ENCODE results near the gene STRA6.

STRA6 gene

GRCh38 chr15:74202452-74203401 lies at the start of gene STRA6:
STRA6 (minus strand) TSS chr15:74202787; CDS start chr15:74202267, 520 bp downstream.
- no peak for DNase-seq

DNA sequence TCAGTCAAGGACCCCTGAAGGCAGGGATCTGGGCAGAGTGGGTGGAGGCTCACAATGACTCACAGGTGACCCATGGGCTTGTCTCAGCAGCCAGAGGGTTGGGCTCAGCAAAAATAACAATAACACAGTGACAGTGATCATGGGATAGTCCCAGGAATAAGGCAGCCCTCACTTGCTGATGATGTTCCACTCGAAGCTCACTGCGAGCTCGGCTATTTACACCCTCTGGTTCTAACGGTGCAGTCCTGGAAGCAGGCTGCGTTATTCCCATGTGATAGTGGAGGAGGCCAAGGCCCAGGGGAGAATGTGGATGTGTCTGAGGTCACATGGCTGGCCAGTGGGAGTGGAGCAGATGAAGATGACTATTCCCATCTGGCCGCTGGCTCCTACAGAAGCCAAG lies 49.7 kb upstream of the STRA6 start:
- no peak for DNase-seq

DNA sequence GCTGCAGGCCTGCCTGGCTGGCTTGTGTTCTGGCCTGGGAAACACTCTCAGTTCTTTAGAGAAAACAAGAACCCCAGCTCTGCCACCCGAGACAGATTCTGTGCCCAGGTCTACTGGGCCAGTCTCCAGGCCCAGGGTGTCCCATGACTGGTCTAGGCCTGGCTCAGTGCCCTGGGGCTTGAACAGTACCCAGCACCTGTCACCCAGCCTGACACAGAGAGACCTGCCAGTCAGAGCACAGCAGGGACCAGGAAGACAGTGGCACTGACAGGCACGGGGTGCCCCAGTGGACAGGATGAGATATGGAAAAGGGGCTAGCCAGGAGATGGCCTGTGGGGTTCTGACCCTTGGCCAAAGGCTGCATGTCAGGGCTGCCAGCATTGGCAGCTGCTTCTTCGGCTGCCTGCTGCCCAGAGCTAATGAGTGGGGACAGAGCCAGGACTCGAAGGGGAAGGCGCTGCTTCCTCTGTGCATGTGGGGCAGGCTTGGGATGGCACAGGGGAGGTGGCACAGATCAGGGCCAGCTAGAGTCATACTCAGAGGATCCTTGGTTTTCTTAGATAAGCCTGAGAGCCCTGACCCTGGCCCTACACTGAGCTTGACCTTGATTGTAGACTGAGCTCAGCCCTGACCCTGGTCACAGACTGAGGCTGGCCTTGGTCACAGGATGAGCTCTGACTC lies 48.7 kb upstream of the STRA6 start:
- no peak for DNase-seq

- DNase-seq: no peak
Observed at GRCh38 chr15:74250266-74250665, 47.7 kb upstream of the STRA6 start.

DNA sequence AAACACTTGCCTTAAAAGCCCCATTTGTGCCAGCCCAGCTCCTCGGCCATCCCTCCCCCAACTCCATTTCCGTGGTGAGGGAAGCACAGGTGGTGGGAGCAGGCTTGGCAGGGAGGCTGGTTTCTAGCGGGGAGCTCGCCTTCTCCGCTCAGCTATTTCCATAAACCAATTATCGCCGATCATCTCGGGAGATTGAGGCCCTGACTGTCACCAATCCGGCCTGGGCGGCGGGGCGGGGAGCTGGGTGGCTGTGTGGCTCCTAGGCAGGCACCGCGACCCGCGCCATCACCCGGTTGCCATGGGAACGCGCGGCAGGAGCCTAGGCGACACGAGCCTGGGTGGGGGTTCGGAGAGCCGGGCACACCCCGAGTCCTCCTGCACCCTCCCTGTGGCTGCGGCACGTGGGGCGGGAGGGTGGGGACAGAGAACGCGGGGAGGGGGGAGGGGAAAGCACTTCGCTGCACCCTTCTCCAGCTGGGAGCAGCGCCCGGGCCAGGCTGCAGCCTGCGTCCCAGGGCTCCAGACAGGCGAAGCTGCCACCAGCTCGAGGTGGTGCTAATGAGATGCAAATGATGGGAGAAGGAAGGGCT lies 42.9 kb upstream of the STRA6 start:
- DNase-seq: peak; percentile 61

DNA sequence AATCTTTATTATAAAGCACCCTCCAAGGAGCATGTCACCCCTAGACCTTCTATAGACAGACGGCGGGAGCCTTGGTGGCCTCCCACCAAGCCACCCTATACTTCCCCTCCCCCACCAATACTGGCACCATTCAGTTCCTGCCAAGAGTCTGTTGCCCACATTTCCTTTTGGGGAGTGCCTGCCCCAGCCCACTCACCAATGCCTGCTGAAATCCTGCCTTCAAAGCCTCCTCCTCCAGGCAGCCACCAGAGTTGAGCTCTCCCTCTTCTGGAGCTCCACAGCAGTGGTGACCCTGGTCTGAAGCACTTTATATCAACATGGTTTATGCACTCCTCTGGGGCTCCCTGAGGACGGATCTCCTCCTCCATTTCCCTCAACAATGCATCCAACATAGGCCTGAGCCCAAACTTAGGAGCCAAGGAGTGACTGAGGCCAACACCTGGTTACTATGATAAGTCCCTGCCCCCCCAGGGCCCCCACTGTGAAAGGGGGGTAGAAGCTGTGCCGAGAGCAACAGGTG lies 42.3 kb upstream of the STRA6 start:
- no peak for DNase-seq

DNA sequence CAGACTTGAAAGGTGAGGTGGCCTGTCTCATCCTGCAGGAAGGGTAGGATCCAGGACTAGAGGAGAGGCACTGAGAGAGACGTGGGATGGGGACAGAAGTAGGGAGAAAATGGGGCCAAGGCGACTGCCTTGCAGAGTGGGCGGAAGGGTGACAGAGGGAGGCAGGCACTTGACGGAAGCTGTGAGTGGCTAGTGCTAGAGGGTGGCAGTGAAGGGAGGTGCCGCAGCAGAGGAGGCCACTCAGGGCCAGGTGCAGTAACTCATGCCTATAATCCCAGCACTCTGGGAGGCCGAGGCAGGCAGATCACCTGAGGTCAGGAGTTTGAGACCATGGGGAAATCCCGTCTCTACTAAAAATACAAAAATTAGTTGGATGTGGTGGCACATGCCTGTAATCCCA lies 40.8 kb upstream of the STRA6 start:
- no peak for DNase-seq

GRCh38 chr15:74242441-74243185 lies 40.0 kb upstream of the STRA6 start:
- no peak for DNase-seq

- no peak for DNase-seq
Observed at GRCh38 chr15:74240897-74241614, 38.5 kb upstream of the STRA6 start.

GRCh38 chr15:74240002-74240568 lies 37.5 kb upstream of the STRA6 start:
- DNase-seq: no peak

DNA sequence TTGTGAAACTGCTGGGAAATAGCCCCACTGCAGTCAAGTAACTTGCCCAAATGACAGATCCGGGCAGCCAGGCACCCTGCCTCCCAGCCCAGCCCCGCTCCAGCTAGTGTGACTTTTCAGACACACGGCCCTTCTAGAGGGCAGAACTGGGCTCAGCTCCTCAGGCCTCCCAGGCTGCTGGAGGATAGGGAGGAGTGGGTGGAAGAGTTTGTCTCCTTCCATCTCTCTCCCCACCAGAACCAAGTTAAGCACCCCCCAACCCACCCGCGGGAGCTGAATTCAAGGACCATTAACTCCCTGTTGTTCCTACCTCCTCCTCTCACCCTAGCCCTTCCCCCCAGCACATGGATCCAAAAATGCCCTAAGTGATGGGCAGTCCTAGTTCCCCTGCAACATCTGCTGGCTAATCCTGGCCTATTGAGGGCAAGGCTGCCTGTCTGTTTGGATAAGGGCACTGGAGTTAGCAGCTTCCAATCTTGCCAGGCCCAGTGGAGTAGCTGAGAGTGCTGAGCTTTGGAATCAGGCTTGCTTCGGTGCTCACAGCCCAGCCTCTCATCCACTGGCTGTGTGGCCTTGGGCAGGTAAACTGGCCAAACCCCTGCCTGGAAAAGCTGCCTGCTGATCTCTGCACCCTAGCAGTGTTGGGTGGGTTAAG lies 36.6 kb upstream of the STRA6 start:
- no peak for DNase-seq

DNA sequence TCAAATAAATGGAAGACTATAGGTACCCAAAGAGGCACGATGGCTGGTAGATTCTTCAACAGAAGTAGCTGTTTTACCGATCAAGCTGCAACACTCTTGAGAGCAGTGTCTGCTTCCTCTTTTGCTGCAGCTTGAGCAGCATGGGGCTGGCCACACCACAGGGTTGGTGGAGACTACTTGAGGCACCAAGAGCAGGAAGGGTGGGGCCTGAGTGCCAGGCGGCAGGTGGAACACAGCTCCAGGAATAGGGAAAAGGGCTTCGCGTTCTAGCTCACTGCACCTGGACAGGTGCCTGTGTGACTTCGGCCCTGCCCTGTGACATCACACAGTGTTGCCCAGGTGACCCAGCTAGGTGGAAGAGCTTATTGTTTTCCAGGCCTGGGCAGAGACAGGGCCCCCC lies 33.4 kb upstream of the STRA6 start, which contains the start of gene CCDC33:
TSS of gene CCDC33 (plus strand) at position 365 of the 400 bp plus-strand sequence. CDS start 394 bp downstream, outside the sequence.
- no peak for DNase-seq

- DNase-seq: no peak
Observed at GRCh38 chr15:74234598-74234875, 31.9 kb upstream of the STRA6 start.

- DNase-seq: no peak
Observed at GRCh38 chr15:74233851-74234597, 31.4 kb upstream of the STRA6 start.

DNA sequence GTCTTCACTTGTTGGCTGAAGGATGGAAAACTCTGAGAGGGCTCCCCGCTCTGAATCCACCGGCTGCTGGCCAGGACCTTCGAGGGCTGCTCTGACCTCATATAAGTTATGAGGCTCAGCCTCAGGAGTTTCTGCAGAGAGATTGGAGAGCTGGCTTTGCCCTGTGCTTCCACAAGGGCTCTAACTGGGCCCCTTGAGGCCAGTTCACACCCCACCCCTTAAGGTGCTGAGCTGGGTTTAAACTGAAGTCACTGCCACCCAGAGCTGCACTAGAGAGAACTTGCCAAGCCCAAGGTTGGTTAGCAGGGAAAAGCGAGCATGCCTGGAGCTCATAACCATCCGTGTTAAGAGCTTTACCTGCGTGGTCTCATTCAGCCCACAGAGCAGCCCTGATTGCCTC lies 30.8 kb upstream of the STRA6 start:
- no peak for DNase-seq

GRCh38 chr15:74231475-74231874 lies 28.9 kb upstream of the STRA6 start:
- DNase-seq: no peak

GRCh38 chr15:74229686-74230085 lies 27.1 kb upstream of the STRA6 start:
- no peak for DNase-seq

- no peak for DNase-seq
Observed at GRCh38 chr15:74228723-74229081, 26.1 kb upstream of the STRA6 start.

GRCh38 chr15:74227968-74228722 lies 25.6 kb upstream of the STRA6 start:
- DNase-seq: no peak
